ENCODE data around the gene SH2D5.

DNA sequence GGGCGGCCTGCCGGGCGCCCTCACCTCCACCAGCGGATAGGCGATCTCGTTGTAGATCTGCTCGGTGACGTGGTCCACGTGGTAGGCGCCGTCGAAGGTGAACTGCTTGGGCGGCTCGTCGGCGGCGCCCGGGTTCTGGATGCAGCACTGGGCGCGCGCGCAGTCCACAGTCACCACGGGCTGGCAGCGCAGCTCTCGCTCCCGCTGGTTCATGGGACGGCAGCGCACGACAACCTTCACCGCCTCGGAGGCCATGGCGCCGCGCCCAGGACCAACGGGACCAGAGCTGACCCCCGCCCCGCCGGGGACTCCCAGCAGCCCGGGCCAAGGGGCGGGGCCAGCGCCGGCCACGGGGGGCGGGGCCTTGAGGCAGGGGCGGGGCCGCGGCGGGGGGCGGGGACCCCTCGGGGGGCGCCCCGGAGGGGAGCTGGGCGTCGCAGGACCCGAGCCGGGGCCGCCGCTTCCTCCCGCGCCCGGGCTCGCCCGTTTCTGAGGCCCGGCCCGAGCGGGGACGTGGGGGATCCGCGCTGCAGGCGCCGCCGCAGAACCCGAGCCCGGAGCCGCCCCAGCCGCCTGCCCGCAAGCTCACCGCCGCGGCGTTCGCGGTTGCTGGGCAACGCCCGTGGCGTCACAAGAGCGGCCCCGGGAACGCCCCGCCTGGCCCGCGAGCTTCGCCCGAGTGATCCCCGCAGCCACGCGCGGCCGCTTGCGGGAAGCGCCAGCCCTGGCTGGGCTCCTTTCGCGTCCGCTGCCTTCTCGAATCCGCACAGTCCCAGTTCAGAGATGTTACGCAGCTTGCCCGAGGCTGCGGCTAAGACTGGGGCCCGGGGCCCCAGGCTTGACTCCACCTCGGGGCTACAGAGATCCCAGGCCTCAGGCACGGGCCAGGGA, 14.8 kb downstream of the SH2D5 start, which contains the start of gene KIF17:
- TF ChIP-seq, protein P1, sequence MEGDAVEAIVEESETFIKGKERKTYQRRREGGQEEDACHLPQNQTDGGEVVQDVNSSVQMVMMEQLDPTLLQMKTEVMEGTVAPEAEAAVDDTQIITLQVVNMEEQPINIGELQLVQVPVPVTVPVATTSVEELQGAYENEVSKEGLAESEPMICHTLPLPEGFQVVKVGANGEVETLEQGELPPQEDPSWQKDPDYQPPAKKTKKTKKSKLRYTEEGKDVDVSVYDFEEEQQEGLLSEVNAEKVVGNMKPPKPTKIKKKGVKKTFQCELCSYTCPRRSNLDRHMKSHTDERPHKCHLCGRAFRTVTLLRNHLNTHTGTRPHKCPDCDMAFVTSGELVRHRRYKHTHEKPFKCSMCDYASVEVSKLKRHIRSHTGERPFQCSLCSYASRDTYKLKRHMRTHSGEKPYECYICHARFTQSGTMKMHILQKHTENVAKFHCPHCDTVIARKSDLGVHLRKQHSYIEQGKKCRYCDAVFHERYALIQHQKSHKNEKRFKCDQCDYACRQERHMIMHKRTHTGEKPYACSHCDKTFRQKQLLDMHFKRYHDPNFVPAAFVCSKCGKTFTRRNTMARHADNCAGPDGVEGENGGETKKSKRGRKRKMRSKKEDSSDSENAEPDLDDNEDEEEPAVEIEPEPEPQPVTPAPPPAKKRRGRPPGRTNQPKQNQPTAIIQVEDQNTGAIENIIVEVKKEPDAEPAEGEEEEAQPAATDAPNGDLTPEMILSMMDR (conservative IDR thresholded peaks at IDR 0.05; ENCODE audit: low read depth, low read length) = no peak
- no peak for TF ChIP-seq EZH2phosphoT487 (IDR thresholded peaks at IDR 0.05; ENCODE audit: borderline replicate concordance, low read length)
